Gastroesophageal sphincter (tissue), 3 donors: ENCODE data around the gene ING1.

Experiments
- POLR2A ChIP-seq, 2 donors: fragments of 450-650 bp; IDR thresholded peaks; one replicate each; pipeline ENCODE4 v1.6.1; 2017; ENCODE audit warnings: antibody characterized with exemption in 2 of 2, mild to moderate bottlenecking in 2 of 2, moderate library complexity in 1 of 2
- TF ChIP-seq, protein P1 (sequence below), 4 experiments: fragments of 200-600 bp in 2 of 4; fragments of 450-650 bp in 2 of 4; sonication (generic) in 1 of 4; IDR thresholded peaks; one replicate each; pipeline ENCODE4 v1.5.1; 2017 to 2019; ENCODE audit warnings: antibody characterized with exemption in 4 of 4, mild to moderate bottlenecking in 2 of 4, moderate library complexity in 2 of 4

DNA sequence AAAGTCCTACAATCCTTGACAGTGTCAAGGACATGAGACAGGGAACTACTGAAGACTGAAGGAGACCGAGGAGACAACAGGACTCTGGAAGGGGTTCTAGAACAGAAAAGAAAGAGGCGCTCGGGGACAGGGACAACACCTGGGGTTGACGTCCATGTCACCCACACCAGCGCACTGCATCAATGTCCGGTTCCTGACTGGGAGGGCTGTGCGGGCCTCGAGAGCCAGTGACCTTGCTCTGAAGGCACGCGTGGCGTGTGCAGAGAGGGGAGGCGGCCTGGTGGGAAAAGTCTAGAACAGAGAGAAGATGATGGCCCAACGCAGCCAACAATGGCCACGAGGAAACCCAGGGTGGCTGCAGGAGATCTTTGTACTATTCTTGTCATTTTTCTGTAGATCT is 13.3 kb upstream of the ING1 start:
- TF ChIP-seq, protein P1, sequence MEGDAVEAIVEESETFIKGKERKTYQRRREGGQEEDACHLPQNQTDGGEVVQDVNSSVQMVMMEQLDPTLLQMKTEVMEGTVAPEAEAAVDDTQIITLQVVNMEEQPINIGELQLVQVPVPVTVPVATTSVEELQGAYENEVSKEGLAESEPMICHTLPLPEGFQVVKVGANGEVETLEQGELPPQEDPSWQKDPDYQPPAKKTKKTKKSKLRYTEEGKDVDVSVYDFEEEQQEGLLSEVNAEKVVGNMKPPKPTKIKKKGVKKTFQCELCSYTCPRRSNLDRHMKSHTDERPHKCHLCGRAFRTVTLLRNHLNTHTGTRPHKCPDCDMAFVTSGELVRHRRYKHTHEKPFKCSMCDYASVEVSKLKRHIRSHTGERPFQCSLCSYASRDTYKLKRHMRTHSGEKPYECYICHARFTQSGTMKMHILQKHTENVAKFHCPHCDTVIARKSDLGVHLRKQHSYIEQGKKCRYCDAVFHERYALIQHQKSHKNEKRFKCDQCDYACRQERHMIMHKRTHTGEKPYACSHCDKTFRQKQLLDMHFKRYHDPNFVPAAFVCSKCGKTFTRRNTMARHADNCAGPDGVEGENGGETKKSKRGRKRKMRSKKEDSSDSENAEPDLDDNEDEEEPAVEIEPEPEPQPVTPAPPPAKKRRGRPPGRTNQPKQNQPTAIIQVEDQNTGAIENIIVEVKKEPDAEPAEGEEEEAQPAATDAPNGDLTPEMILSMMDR (IDR thresholded peaks at IDR 0.05), result no peak
- TF ChIP-seq POLR2A (IDR thresholded peaks at IDR 0.05), result no peak
